Omental fat pad (tissue), 4 donors: ENCODE measurements around the gene CD68. TPM values are rescaled to one million over a fixed set of nuclear protein-coding genes. Genes with fewer than 3 reads are reported as not detected.
A peak's percentile ranks its signal among the peaks of the same experiment; 100 is the strongest.
"Not testable (repeated sequence)": the region's sequence is repeated elsewhere in the genome, so short reads cannot be mapped to it uniquely, and the experiment has no call there.

Experiments
- ATAC-seq: fragments of 150-250 bp; one replicate; pipeline ENCODE4 v1.9.1; 2016; ENCODE audit warnings: mild to moderate bottlenecking, moderate library complexity; ENCODE audit not compliant: low FRiP score
- DNase-seq: peaks from one replicate; pipeline ENCODE4 v3.0.0-alpha.2; 2019; ENCODE audit warnings: low spot score
- total RNA-seq, 4 donors: library from RNA; depleted of rRNA; stranded (reverse); fragments of >200 nt; gene quantifications; one replicate each; pipeline ENCODE4 v1.1.0, GENCODE V29; 2016
- TF ChIP-seq, protein P1 (sequence below), 3 donors: fragments of 450-650 bp; IDR thresholded peaks; one replicate each; pipeline ENCODE4 v1.5.1; 2016 to 2017; ENCODE audit warnings: antibody characterized with exemption in 3 of 3, mild to moderate bottlenecking in 3 of 3, moderate library complexity in 2 of 3

CD68 gene
- total RNA-seq, 4 donors from 2014 or later: 99.1 to 321 (median 191) TPM

DNA sequence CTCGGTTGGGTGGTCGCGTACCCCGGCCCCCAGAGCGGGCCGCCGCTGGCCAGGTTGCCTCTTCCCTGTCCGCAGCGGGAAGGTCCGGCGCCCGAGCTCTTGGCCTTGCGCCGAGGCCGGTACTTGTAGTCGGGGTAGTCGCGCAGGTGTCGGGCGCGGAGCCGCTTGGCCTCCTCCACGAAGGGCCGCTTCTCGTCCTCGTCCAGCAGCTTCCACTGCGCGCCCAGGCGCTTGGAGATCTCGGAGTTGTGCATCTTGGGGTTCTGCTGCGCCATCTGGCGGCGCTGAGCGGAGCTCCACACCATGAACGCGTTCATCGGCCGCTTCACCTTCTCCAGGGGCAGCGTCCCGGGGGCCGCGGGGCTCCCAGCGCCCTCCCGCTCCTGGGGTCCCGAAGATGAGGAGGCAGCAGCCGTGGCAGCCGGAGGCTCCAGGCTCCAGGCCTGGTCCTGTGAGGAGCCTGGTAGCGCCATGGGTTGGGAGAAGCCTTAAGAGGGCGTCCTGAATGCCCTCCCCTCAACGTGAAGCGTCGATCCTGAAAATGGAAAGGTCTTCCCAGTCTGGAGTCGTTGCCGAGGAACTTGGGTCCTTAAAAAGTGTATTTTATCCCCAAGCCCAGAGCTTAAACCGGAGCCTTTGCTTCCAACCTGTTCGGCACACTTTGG is 9.9 kb downstream of the CD68 start:
- TF ChIP-seq, protein P1, sequence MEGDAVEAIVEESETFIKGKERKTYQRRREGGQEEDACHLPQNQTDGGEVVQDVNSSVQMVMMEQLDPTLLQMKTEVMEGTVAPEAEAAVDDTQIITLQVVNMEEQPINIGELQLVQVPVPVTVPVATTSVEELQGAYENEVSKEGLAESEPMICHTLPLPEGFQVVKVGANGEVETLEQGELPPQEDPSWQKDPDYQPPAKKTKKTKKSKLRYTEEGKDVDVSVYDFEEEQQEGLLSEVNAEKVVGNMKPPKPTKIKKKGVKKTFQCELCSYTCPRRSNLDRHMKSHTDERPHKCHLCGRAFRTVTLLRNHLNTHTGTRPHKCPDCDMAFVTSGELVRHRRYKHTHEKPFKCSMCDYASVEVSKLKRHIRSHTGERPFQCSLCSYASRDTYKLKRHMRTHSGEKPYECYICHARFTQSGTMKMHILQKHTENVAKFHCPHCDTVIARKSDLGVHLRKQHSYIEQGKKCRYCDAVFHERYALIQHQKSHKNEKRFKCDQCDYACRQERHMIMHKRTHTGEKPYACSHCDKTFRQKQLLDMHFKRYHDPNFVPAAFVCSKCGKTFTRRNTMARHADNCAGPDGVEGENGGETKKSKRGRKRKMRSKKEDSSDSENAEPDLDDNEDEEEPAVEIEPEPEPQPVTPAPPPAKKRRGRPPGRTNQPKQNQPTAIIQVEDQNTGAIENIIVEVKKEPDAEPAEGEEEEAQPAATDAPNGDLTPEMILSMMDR (IDR thresholded peaks at IDR 0.05): peak in 2 of 3 donors; percentile 33 to 47
- ATAC-seq (peak; percentile 70), DNase-seq (peak; percentile 64)

DNA sequence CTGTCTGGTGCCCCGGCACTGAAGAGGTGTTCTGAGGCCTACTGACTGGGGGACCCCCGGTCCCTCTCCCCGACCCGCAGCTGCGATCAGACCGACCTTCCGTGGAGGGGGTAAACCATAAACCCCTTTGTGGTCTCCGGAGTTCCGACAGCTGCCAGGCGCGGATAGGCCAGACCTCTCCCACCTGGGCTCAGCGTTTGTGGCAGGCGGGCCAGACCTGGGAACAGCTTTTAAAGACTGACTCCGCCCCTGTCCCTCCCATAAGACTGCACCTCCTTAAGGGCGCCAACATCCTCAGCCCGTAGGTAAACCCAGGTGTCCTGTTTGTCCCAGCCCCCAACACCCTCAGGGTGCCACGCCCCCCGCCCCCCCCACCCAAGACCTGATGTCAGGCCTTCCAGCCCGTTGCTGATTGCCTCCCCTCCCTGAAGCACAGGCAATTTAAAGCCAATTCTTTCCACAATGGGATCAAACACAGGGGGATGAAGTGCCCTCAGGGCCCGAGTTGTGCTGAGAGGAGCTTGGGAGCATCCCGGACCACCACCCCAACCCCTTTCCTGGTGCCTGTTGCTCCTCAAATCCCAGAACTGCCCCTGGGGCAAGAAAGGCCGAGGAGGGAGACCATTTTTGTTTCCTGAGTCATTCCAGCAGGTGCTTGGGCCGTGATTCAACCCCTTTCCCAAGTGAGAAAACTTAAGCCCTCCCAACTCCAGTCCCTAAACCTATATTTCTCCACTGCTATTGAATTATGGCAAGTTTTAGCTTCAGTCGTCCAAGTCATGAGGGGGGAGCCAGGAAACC is 10.7 kb downstream of the CD68 start, which contains the start of gene SOX15:
SOX15 (minus strand) TSS at position 204 of the 801 bp plus-strand sequence. CDS start 418 bp downstream, outside the sequence.
- TF ChIP-seq, protein P1 (IDR thresholded peaks at IDR 0.05): no peak
- DNase-seq: no peak
- no peak for ATAC-seq

DNA sequence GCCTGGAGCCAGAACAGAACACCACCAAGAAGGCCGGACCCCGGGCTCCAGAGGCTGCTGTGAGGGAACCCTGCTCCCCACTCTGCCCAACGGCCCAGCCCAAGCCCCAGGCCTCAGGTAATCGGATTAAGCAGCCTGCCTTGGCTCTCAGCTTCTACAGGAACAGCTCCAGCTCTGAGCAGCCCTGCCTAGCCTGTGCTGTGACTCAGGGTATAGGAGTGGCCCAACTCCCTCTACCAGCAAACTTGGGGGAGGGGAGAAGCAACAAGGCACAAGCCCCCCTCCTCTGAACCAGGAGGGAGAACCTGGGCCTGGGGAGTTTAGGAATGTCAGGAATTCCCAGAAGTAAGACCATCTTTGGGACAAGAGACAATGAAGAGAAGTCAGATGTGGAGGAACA is 11.3 kb downstream of the CD68 start:
- TF ChIP-seq, protein P1 (IDR thresholded peaks at IDR 0.05): no peak
- no peak for DNase-seq

DNA sequence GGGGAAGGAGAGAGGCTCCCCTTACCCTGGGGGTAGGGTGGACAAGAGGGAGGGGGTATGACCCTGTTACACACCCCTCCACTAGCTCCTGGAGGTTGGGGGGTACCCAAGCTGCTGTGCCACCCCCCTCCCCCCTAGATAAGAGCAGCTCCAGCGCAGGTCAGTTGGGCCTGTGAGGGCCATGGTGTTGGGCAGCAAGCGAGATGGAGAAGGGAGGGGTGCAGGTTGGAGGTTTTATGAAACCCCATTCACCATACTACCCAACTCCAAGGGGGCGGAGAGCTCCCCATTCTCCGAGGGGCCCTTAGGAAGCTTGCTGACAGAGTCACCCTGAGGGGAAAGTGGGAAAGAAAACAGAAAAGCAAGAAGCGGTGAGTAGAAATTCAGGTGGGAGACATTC is 12.2 kb downstream of the CD68 start:
- ATAC-seq (no peak), DNase-seq (no peak)
- TF ChIP-seq, protein P1 (IDR thresholded peaks at IDR 0.05): no peak

More for the DNA sequence above, 11.3 kb downstream of the CD68 start:
- no peak for ATAC-seq

DNA sequence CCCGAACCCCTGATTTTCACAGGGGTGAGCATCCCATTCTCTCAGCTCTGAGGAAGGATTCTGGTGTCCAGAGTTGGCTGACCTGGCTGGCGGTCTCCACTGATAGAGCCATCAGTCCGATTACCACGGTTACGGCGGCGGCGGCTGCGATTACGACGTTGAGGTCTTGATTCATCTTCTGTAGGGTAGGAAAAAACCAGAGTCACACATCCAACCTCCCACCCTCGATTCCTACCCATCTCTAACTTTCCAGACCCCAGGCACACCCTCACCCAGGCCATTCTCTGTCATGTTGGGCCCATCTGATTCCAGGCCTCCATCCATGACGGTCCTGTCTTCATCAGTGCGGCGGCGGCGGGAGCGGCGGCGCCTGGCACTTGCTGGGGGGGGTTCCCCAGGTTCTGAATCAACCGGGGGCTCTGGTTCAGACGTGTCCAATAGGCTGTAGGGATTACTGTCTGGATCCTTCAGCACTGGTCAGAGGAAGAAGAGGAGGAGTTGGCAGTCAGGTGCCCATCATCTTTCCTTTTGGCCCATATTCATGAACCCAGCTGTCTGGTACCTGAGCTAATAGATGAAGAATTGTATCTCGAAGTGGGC is 13.1 kb downstream of the CD68 start:
- ATAC-seq (no peak), DNase-seq (no peak)
- TF ChIP-seq, protein P1 (IDR thresholded peaks at IDR 0.05): no peak

DNA sequence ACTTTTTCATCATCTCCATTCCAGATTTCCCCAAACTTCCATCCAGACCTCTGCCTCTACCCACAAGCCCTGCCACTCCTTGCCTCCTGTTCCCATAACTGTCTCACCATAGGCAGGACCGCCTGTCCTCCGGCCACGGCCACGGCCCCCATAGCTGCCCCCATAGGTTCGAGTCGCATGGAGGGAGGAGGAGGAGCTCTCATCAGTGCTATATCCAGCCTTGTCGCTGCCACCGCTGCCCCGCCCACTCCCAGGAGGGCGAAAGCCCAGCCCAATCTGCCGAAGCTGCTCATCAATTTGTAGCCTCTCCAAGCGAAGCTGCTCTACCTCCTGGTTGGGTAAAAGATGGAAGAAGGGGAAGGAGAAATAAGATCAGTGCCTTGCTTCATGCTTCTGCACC is 13.9 kb downstream of the CD68 start:
- TF ChIP-seq, protein P1 (IDR thresholded peaks at IDR 0.05): no peak
- ATAC-seq (no peak), DNase-seq (no peak)

DNA sequence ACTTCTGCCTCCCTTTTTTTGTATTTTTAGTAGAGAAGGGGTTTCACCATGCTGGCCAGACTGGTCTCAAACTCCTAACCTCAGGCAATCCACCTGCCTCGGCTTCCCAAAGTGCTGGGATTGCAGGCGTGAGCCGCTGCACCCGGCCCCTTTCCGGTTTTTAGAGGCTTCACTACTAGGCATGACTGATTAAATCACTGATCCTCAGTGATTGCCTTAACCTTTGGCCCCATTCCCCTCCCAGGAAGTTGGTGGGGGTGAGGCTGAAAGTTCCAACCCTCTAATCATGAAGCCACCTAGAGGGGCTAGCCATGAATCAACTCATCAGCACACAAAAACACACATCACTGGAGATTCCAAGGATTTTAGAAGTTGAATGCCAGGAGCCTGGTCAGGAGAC is 18.1 kb downstream of the CD68 start:
- DNase-seq, ATAC-seq: not testable (repeated sequence)
